NCI-H2107 treated with DMSO at 0.1 percent for 48 hours (cell line): ENCODE measurements around the gene ATP7B.

Experiments used
- DNase-seq: peaks from one replicate; lab custom pipeline; 2025; ENCODE audit not compliant: unreplicated experiment; lab: John Stamatoyannopoulos, UW

ATP7B gene

DNA sequence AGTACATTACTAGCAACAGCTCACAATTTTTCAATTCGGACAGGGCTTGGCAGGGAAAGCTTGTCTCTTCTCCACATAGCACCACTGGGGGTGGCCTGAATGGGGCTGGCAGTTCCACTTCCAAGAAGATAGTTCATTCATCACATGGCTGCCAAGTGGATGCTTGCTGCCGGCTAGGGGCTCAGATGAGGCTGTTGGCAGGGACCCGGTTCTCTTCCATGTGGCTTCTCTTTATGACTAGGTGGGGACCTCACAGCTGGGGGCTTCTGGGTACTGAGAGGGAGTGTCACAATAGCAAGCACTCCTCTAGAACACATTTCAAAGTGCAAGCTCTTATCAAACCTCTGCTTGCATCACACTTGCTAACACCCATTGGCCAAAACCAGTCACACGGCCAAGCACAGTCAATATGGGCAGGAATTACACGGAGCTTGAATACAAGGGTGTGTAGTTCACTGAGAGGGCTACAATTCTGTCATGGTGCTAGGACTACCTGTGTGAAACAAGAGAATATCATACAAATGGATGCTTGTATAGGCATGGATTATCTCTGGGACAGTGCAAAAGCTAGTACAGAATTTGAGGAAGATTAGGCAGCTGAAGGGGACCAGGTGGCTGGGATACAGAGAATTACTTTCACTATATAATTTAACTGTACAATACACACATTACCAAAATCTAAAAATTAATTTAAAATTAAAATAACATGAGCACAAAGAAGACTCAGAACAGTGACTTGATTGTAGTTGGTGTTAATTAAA is 32.3 kb downstream of the ATP7B start:
- no peak for DNase-seq

DNA sequence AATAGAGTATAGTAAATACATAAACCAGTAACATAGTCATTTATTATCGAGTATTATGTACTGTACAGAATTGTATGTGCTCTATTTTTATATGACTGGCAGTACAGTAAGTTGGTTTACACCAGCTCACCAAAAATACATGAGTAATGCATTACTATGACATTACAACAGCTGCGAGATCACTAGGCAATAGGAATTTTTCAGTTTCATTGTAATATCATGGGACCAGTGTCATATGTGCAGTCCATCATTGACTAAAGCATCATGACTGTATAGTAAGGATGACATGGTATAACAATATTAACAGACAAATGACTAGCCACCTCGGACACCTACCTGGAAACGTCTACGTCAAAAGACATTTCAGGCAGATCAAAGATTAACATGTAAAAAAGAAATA is 33.6 kb downstream of the ATP7B start:
- no peak for DNase-seq

DNA sequence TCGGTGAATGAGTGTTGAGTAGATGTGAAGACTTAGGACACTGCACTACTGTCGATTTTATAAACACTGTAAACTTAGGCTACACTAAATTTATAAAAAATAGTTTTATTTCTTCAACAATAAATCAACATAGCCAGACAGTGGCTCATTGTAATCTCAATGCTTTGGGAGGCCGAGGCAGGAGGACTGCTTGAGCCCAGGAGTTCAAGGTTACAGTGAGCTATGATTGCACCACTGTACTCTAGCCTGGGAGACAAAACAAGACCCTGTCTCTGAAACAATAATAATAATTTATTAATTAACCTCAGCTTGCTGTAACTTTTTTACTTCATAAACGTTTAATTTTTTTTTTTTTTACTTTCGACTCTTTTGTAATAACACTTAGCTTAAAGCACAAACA is 34.4 kb downstream of the ATP7B start:
- DNase-seq: no peak

DNA sequence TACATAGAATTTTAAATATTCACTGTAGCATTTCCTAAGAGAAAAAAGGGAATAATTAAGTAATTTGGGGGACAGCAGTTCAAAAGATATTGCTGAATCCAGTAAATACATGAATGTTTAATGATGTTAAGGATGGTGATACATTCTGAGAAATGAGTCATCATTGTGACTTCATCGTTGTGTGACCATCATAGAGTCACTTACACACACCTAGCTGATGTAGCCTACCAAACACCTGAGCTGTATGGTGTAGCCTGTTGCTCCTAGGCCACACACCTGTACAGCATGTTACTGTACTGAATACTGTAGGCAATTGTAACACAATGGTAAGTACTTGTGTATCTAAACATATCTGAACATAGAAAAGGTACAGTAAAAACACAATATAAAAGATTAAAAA is 34.8 kb downstream of the ATP7B start:
- DNase-seq: no peak

DNA sequence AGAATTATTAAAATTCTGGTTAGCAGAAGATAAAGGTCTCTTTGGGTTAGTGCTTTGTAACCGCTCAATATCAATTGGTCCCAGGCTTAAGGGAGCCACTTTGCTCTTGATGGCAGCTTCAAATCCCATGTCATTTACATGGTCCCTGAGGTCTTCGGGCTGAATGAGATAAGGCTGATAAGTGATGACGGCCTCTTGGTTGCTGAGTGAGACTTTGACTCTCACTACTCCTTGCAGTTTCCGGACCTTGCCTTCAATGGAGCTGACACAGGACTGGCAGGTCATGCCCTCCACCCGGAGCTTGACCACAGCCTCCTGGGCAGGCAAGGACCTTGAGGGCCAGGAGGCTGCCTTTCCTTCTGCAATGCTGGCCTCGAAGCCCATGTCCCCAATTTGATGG is 36.8 kb downstream of the ATP7B start:
- no peak for DNase-seq

DNA sequence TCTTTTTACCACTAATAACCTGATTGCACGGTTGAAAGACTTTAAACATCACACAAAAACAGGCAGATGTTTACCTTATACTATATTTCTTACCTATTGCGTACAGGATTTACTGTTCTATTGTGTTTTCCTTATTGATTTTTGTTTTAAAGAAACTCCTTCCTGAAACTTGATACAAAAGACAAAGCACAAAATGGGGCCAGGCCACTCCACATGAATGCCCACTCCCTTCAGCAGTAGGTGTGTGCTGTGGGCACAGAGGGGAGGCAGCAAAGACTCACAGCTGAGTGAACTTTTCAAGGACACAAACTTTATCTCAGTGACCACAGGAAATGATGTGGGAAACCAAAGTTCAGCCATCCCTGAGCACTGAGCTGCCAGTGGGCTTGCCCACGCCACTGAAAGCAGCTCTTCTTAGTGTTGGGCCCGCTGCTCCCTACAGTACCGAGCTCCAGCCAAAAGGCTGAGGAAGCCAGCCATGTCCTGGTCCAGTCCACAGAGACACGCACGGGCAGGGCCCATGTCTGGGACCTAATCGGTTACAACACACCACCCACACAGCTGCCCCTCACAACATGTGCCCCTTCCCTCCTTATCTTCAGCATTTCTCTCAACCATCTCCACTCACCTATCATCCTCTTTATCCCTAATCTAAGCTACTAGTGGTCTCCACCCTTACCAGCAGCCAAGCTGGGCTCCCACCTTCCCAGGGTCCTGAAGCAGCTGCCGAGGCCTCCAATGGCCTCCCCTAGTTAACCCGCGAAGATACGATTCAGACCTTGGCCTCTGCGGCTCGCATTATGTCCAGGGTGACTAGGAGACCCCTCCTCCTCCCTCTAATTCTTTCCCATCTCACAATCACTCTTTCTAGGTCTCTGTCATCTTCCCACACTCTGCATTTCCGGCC is 39.5 kb downstream of the ATP7B start:
- DNase-seq: peak; percentile 91

DNA sequence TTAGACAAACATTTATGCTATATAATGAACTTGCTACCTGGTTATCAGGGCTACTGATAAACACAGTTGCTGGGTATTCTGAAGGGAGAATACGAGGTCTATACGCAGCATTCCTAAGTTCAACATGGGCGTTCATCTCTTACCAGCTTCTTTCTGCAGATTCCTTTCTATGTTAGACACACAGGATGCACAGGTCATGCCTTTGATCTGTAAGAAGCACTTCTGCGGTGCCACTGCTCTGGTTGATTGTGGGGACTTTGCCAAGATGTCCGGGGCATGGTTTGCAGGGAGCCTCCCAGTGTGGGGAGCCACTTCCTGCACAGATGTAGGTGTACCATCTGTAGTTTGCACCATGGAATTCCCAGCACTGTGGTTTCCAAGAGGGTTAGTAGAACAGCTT is 40.9 kb downstream of the ATP7B start:
- no peak for DNase-seq

DNA sequence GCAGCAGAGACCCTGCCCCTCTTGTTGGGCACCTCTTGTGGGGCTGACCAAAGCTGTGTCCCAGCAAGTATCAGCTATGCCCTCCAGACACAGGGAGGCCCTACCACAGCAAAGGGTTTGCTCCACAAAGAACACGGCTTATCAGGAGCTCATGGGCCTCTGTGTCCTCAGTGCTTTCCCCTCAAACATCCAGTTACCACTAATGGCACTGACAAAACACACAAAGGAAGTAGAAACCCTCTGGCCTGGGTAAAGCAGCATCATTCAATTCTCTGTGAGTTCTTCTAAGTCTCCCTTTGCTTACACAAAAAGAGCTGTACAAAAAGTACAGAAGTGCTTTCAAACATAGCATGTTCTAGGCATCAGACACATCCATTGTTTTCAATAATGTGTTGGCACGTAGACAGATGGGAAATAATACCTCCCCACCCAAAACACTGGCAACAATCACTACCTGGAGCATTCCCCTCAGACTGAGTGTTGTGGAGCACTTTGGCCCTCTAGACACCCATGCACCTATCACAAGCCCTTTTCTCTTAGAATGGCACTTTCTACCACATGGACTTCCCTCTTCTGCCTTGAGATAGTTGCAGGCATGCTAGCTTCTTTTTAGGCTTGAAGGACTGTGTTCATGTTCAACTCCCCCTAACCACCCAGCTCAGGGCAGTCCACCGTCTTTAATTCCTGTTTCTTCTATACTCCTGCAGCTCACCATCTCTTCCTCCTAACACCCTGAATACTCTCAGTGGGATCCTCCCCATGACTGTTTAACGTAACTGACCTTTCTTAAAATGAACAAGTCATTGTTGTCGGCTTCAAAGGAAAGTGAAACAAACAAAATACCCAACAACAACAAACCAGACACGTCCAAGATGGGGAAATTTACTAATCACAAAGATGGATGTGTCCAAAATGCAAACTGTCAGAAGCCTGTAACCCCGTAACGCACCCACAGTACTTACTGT is 43.5 kb downstream of the ATP7B start:
- no peak for DNase-seq

DNA sequence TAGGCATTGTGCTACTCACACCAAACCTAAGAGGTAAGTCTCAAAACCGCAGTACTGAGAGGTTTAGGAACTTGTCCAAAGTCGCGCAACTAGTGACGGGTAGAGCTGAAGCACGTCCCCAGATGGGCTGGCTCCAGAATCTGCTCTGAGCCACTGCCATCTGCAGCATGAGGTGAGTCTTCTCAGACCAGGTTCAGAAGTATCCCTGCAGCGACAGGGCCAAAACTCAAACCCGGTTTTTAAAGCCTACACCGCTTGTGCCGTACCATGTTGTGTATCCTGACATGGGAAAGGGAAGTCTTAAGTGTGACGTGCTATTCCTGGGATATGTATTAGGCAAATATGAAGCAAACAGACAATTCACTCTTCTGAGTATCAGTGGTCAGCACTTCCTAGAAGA is 45.1 kb downstream of the ATP7B start:
- DNase-seq: no peak

DNA sequence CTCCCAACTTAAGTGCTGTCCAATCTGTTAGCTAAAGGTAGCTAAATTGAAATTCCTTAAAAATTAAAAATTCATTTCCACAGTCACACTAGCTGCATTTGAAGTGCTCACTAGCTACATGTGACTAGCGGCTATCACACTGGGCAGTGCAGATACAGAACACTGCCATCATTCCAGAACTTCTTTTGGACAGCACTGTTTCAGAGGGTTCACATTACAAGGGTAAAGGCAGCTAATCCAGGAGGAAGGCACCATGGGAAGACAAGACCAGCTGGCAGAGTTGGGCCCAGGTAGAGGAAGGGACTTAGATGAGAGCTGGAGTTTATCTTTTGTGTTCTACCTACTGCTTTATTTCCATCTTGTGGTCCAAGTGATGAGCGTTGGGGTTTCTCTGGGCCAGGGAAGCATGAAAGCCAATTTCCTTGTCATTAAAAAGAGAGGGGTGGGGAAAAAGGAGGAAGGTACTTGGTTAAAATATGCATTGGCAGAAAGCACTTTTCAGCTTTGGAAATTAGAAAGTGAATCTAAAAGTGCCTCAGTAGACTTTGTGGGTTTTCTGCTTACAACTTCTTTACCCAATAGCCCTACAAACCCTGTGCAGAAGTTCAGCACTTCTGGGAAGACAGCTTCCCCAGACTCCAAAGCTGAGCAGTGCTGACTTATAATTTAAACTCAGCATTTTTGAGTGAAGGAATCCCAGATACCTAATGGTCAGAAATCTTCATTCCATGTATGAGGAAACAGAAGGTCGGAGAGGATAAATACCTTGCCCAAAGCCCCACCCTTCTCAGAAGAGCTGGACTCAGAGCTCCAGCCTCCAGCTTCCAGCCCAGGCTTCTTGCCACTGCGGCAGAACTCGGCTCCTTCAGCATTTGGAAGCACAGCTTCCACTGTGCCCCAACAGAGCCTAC is 49.5 kb downstream of the ATP7B start:
- no peak for DNase-seq

DNA sequence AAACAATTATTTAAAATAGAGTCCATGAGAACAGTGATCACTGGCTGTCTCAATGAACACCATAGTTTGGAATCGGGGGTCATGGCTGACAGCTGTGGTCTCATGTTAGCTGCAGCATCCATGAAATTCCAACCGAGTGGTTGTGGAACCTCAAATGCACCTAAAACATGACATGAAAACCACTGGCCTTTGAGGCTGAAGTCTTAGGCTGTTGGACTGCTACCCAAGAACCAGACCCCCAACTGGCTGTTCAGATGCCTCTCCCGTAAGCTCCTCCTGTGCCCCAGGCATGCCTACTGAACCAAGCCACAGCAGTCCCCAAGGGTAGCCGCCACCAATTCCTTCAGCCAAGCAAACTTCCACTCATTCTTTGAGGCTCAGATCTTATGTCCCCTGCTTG is 50.5 kb downstream of the ATP7B start:
- DNase-seq: no peak

DNA sequence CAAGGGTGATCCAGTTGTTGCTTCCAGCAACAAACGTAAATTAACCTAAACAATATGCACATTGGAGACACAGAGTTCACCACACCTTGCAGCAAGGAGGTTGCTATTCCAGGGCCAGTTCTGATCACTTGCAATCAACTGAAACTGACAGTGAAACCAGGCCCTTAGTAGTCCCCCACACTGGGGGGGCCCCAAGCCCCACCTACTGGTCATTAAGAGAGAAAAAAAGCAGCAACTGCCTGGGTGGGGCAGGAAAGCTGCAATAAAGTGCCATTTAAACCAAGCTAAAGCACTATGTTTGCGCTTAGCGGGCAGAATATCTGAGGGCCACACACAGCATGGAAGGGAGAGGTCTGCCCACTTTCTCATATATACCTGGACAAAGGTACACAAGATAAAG is 51.5 kb downstream of the ATP7B start:
- no peak for DNase-seq

DNA sequence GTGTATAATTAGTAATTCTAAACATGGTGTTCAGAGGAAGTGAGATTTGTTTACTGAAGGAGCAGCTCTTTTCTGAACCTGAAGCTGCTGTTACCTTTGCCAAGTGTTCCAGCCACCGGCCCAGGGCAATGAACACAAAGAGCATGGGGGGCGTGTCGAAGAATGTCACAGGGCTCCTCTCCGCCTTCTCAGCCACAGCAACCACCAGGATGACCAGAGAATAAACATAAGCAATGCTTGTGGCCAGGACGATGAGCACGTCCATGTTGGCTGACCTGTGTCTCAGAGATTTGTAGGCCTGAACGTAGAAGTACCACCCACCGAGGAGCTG is 53.1 kb downstream of the ATP7B start:
- DNase-seq: no peak

DNA sequence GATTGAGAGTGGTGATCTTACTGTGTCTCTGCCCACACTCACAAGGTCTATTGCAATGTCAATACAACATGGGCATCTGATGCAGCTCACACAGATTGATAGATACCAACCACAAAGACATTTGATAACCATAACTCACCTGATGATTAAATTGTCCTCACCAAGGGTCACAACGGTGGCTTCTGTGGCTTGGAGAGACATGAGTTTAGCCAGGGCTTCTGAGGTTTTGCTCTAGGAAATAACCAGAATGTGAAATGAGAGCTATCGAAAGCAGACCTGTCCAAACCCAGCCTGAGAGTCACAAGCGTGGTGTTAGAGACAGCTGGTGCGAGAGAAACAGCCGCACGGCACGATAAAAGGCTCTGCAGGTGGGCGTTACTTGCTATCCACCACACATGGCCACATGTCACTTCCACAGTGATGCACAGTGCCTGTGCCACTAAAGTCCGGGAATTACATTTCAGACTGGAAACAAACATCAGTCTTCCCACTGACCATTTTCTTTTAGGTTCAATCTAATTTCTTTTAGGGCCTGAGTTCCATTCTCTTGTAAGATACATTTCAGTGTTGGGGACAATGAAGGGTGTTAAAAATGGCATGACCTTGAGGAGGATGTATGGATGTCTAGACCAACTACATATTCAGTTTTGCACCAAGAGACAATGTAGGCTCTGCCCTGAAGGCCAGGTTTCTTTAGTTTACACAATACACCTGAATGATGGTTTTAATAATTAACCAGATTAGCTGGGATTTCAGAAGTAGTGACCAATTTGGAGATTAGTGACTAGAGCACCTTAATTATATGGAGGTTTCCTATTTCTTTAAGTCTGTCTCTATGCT is 53.7 kb downstream of the ATP7B start:
- peak; percentile 18 for DNase-seq

DNA sequence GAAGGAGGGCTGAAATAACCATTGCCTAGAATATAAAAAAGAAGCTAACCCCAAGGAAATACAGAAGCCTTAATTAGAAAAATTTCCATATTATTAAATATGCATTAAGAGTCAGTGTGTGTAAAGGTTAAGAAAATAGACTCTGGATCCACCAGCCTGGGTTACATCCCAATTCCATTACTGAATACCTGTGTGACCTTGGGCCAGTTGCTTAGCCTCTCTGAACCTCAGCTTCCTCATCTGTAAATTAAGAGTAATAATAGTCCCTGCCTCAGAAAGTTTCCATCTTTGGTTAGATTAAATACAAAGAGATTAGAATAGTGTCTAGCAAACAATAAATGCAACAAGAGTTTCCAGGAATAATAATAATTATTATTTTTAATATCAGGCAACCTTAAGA is 54.5 kb downstream of the ATP7B start:
- no peak for DNase-seq

DNA sequence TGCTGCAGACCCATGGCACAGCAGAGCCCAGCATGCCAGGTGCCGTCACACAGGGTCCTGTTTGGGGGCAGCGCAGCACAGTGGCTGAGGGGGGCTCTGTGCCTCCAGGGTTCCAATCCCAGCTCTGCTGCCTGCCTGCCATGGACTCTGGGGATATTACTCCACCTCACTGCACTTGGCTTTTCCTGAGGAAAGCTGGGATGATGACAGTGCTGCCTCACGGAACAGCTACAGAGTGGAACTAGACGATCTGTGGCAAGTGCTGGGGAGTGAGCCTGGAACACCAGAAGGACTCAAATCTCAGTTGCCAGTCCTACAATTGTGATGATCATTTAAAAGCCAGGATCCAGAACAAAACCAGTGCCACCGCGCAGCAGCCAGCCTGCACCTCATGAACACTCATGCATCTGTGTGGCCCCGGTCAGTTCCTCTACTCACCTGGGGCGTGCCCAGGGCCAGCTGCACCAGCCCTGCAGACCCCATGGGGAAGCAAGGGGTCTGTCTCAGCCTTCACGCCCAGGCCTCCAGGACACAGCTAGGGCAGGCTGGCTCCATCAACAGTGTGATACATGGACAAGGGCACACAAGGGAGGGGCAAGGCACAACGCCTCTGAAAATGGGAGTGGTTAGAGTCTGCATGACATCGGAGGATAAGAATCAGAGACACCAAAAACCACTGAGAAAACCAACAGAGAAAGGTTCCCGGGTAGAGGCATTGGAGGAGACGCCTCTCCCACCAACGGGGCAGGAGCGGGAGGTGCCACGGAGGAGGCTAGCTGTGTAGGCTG is 55.2 kb downstream of the ATP7B start:
- no peak for DNase-seq

DNA sequence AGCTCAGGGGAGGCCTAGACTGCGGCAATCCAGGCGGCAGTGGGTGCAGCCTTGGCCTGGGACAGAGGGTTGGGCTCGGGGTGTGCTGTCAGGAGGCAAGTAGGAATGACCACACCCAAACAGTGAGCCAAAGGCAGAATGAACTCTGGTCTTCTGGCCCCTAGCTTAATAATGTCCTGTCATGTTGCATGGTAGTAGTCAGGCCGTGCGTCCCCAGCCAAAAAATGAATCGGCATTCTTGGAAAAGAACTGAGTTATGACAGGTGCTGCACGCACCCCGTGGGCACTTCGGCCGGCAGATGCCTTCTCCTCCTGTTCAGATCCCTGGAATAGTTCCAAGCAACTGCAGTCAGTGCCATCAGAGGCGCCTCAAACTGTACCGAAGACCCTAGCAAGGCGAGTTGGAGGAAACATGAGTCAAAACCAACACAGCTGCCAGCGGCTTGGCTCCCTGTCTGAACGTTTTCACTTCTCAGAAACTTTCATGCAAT is 55.9 kb downstream of the ATP7B start:
- peak; percentile 9 for DNase-seq

DNA sequence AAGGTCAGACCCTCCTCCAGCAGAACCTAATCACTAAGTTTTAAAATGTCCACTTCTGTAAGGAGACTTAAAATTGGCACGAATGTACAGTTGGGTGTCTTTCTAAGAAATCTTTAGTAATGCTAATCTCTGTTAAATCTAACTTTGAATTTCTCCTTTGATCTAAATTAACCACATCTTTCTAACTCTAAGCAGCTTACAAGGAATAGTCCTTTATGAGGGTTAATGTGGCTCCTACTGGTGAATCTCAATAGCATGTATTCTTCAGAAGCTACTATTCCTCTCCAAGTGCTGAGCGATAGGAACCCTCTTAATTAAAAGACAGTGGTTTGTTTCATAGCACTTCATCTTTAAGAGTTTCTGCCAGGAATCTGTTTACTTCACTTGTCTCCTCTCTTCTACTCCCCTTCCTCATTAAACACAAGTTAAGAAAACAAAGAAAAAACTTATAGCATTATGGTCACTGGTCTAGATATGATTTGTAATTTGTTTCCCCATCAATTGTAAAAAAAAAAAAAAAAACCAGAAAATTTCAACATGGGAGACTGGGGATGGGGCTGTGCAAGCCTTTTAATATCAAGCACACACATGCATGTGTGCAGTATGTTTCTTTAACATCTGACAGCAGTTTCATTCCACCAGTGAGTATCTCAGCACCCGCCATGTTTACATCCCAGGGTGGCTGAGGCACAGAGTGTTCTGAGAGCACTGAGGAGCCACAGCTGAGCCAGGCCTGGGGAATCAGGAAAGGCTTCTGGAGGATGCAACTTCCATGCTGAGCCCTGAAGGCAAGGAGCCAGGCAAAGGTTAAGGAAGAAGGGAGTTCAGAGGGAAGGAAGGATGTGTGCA is 57.7 kb downstream of the ATP7B start:
- no peak for DNase-seq
